GM21526 (cell line): ENCODE results near the gene ZMIZ1.

Experiments used
- ATAC-seq: cut with Tn5 transposase; IDR thresholded peaks from one replicate; pipeline ENCODE4 v1.9.1; 2021; ENCODE audit warnings: moderate library complexity; ENCODE audit not compliant: unreplicated experiment, low FRiP score

Gene ZMIZ1

DNA sequence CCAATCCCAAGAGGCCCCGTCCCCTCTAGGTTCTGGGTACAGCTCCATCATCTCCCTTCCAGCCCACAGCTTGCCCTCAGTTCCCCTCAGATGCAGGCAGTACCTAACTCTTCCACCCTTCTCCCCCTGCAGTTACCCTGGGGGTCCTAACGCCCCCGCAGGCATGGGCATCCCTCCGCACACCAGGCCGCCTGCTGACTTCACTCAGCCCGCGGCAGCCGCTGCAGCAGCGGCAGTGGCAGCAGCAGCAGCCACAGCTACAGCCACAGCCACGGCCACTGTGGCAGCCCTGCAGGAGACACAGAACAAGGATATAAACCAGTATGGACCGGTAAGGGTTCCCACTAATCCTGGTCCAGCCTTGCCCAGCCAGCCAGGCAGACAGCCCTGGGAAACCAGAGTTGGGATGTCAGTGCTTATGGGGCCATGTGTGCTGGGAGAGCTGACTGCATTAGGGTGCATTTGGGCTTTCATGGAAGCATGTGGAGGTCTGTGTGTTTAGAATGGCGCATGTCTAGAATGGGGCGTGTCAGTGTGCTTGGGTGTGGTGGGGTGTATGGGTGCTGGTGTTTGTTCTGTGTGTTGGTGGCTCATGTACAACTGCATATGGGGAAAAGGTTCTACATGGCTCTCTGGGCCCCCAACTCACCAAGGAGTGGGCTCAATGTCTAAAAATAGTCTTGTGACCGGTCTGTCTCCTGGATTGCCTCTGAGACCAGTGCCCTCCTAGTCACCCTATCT, 223.4 kb downstream of the ZMIZ1 start:
- no peak for ATAC-seq

DNA sequence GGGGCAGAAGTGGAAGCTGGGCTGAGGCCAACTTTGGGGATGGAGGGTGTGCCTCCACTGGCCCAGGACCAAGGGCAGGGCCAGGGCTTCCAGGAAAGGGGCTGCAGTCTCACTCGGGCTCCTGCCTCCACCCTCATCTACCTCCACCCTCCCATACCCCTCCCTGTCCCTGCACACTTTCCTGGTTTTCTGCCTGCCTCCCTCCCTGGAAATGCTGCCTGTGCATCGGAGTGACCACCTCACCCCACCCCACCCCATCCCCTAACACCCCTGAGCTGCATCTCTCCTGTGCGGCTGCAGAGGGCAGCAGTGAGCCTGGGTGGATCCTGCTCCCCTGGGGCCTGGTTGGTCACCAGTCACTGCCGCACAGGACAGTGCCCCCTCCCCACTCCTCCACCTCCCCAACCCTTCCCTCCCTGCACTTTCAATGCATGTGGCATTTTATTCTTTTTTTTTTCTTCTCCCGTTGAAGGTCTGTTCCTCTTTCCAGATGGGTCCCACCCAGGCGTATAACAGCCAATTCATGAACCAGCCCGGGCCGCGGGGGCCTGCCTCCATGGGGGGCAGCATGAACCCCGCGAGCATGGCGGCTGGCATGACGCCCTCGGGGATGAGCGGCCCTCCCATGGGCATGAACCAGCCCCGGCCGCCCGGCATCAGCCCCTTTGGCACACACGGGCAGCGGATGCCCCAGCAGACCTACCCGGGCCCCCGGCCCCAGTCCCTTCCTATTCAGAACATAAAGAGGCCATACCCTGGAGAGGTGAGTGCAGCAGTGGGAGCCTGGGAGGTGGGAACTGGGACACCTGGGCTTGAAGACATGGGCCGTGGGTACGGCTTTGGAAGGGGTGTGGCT, 224.4 kb downstream of the ZMIZ1 start:
- no peak for ATAC-seq

DNA sequence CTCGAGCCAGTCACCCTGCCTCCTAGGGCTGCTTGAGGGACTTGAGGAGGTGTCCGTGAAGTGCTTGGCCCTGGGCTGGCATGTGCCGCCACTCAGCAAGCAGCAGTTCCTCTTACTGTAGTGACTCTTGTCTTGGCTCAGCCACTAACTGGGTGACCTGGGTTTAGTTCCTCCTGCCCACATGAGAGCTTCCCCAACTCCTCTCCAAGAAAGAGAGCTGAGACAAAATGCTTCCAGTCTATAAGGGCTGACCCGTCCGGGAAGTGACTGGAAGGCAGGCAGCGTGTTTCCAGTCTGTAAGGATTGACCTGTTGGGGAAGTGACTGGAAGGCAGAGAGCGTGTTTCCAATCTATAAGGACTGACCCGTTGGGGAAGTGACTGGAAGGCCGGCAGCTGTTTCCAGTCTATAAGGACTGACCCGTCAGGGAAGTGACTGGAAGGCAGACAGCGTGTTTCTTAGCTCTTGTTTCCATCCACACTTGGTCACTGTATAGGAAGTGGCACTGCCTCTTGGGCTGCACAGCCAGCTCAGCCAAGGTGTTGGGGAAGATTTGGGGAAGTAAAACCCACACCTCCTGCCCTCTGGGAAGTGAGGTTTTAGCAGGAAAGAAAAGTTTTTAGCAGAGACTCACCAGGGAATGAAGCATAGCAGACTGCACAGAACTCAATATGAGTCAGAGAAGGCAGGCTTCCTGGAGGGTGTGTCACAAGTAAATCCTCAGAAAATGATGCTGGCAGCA, 225.2 kb downstream of the ZMIZ1 start:
- no peak for ATAC-seq

DNA sequence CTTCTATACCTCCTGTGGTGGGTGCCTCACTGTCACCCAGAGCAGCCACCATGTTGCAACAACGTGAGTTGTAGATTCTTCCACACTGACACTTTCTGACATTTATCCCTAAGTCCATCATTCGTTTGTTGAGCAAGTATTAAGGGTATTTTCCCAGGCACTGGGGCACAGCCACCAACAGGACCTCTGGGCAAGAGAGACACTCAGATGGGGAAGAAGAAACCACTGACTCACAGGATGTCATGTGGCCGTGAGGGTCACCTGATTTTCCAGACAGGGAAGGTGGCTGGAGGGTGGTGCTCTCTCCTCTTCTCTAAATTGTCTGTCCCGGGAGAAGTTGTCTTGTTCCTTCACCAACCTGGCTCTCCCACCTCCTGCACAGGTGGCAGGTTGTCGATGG, 226.8 kb downstream of the ZMIZ1 start:
- ATAC-seq = no peak

DNA sequence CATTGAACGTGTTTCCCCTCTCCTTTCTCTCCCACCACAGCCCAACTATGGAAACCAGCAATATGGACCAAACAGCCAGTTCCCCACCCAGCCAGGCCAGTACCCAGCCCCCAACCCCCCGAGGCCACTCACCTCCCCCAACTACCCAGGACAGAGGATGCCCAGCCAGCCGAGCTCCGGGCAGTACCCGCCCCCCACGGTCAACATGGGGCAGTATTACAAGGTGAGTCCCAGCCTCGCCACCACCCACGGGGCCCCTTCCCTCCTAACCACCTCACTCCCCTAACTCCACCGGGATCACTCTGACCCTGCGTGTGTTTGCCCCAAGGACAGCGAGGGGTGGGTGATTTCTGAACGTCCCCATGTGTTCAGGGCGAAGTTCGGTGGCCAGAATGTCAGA, 227.7 kb downstream of the ZMIZ1 start:
- no peak for ATAC-seq

DNA sequence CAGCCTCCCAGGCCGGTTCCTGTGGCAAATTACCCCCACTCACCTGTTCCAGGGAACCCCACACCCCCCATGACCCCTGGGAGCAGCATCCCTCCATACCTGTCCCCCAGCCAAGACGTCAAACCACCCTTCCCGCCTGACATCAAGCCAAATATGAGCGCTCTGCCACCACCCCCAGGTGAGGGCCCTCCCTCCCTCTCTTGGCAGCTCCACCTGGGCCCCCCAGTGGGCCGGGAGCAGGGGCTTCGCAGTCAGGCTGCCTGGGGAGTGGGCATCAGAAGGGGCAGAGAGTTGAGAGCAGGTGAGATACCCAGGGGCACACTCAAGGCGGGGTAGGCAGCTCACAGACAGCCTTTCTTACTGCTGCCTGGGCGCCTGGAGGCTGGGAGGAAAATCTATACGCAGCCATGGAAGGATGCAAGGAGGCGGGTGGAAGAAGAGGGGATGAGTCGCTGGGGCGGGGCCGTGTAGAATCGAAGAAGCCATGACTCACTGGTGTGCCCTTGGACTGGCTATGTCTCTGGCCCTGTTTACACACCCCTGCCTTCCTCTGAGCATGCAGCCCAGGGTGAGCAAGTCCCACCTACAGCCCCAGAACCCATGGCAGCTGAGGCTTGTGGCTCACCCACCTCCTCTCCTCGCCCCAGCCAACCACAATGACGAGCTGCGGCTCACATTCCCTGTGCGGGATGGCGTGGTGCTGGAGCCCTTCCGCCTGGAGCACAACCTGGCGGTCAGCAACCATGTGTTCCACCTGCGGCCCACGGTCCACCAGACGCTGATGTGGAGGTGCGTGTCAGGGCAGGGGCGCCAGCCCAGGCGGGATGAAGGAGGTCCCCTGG, 229.9 kb downstream of the ZMIZ1 start:
- no peak for ATAC-seq

DNA sequence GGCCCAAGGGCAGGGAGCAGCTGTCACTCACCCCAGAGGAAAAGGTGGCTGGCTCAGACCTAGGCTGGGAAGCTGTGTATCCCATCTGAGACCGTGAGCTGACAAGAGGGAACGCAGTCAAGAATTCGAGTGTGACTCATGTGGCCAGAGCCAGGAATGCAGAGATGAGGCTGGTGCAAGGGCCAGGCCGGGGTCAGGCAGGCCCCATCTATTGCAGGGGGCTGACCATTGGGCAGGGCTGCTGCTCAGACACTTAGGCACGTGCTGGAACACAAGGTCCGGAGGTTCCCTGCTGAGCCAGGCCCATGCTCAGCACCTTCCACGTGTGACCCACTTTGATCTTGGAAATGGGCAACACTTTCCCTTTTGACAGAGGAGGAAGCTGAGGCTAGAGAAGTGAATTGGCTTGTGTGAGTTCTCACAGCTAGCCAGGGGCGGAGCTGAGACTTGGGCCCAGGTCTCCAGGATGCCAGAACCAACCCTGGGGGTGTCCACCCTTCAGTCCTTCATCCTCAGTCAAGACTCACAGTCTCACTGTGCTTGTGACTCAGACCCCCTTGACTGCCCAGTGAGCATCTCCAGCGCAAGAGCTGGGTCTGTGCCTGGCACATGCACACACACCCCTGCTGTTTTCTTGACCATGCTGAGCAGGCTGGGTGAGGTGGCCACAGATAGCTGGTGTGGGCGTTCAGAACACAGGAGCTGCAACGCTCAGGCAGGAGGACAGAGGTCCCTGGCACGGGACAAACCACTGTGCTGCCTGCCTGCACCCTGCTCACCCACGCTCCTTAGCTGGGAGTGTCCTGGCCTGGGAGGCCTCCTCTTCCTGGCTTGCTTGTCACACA, 230.9 kb downstream of the ZMIZ1 start:
- no peak for ATAC-seq

DNA sequence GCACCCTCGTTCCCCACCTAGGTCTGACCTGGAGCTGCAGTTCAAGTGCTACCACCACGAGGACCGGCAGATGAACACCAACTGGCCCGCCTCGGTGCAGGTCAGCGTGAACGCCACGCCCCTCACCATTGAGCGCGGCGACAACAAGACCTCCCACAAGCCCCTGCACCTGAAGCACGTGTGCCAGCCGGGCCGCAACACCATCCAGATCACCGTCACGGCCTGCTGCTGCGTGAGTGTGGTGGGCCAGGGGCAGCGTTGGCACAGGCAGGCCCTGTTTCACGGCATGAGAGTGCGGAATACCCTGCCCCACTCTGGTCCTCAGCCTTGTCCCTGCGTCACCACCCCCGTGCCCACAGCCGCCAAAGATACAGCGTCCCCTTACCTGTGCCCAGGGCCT, 231.9 kb downstream of the ZMIZ1 start:
- no peak for ATAC-seq

DNA sequence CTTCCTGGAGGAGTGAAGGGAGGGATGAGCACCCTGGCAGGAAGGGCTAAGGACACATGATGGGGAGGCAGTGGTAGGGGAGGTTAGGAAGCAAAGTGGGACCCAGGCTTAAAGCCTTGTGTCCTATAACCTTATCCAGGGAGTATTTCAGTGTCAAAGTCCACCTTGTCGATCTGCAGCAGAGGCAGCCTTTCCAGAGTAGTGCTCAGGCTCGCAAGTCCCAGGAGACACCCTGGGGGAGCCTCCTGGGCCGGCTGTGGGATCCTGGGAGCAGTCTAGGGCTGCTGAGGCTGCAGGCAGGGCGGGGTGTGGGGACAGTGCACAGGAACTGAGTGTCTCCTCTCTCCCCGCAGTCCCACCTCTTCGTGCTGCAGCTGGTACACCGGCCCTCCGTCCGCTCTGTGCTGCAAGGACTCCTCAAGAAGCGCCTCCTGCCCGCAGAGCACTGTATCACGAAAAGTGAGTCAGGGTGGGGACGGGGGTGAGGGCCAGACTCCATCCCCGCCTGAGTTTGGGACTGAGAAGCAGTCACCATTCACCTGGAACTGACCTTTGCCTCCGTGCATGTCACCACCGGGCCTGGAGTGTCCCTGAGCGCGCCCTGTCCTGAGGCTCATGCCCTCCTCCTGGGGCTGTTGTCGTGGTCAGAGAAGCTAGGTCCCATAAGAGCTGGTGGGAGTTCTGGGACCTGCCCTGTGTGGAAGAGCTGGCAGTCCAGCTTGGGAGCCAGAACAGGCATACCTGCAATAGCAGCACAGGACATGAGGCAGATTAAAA, 233.2 kb downstream of the ZMIZ1 start:
- ATAC-seq = no peak

DNA sequence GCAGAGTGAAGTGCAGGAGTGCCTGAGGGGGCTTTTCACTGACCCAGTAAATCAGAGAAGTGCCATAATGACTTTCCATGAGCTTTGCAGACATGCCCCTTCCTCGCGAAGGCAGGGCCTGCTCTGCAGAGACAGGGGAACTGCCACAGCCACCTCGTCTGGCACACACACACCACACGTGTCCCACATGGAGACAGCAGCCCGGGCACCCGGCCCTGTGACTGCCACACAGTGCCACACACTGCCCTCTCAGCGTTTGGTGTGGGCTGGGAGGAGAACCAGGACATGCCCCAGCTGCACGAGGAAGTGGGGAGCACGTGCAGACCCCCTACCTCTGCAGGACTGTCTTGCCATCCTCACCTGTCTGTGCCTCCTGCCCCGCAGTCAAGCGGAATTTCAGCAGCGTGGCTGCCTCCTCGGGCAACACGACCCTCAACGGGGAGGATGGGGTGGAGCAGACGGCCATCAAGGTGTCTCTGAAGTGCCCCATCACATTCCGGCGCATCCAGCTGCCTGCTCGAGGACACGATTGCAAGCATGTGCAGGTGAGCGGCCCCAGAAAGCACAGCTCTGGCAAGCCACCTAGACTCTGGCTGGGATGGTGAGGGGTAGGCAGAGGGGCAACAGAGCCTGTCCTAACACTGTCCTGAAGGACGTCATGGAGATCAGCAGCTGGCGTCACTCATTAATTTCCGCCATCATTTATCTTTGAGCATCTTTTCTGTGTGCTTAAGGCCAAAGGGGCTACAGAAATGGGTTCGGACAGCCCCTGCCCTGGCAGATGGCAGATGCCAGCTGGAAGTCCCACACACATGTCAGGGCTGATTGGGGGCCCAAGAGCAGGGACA, 235.1 kb downstream of the ZMIZ1 start:
- ATAC-seq = no peak

DNA sequence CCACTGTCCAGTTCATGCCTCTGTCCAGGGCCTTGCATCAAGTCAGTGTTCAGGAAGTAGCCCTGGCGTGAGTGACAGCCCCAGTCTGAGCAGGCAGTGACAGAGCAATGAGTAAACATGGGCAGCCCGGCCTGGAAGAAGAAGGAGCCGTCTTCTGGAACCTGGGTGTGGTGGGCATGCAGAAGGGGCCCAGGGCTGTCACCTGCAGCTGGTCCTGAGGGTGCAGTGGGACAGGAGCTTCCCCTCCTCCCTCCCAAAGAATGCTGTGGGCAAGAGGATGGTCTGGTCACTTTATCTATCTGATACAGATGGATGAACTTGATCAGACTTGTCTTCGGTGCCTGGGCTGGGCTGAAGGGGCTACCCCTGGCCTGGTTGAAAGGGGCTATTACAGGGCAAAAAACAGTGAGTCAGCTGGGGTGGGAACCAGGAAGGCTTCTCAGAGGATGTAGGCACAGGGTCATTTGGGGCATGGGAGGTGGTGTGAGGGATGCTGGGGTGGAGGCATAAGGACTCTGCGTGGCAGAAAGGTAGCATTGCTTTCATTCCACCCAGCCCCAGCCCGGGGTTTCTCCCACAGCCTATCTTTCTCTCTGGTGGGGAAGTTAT, 235.8 kb downstream of the ZMIZ1 start:
- no peak for ATAC-seq

DNA sequence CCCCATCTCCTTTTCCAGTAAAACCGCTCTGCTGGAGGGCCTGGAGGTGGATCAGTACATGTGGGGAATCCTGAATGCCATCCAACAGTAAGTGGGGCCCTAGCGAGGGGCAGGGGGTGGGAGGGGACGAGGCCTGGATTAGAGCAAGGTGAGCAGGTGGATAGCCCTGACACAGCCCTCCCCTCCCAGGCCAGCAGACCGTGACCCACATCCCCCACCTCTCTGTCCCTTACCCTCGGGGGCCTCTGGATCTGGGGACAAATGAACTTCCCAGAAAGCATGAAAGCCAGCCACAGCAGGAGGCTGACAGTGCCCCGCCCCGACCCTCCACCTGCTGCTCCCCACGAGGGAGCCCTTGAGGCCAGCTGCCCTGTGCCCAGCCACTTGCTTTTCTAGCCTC, 236.7 kb downstream of the ZMIZ1 start:
- ATAC-seq = no peak

DNA sequence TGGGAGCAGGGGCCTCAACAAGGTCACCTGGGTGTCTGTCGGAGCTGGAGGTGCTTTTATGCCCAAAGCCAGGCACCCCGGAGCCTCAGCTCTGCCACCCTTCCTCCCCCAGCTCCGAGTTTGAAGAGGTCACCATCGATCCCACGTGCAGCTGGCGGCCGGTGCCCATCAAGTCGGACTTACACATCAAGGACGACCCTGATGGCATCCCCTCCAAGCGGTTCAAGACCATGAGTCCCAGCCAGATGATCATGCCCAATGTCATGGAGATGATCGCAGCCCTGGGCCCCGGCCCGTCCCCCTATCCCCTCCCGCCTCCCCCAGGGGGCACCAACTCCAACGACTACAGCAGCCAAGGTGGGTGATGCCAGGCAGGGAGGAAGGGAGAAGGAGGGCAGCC, 237.2 kb downstream of the ZMIZ1 start:
- ATAC-seq = no peak

DNA sequence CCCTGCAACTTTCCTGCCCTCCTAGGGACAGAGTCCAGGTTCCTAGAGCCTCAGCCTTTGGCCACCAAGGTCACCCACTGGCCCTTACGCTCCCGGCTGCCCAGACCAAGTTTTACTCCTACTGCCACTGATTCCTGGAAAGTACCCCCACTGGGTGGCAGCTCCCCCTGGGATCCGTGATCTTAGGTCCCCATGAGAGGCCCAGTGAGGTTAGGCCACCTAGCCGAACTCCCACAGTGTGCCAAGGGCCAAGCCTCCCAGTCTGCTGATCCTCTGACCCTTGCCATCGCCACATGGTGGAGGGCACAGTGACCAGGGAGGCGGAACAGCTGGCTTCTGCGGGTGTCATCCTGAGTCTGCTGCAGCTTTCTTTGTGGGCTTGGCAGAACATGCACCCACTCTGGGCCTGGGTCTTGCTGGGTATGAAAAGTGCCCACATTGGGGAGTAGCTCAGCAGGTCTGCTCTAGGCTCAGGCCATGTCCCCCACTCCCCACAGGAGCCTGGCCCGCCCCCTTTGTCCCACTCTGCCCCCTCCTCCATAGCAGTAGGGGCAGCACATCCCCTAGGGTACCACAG, 238.0 kb downstream of the ZMIZ1 start:
- ATAC-seq = no peak

DNA sequence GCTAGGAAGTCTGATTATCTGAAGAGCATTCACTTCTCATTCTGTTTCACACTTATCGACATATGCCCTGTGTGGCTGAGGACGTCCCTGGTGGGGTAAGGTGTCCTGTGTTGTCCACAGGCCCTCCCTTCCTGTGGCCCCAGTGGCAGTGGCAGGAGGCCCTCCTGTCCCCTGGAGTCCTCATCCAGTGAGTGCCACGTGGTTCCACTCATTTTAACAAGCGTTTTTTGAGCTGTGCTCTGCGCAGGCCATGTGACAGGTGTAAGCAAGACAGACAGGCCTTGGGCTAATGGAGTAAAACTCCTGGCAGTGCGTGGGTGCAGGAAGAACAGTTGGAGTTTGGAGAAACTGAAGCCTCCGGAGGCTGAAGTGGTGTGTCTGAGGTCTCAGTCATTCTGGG, 239.2 kb downstream of the ZMIZ1 start:
- ATAC-seq = no peak

DNA sequence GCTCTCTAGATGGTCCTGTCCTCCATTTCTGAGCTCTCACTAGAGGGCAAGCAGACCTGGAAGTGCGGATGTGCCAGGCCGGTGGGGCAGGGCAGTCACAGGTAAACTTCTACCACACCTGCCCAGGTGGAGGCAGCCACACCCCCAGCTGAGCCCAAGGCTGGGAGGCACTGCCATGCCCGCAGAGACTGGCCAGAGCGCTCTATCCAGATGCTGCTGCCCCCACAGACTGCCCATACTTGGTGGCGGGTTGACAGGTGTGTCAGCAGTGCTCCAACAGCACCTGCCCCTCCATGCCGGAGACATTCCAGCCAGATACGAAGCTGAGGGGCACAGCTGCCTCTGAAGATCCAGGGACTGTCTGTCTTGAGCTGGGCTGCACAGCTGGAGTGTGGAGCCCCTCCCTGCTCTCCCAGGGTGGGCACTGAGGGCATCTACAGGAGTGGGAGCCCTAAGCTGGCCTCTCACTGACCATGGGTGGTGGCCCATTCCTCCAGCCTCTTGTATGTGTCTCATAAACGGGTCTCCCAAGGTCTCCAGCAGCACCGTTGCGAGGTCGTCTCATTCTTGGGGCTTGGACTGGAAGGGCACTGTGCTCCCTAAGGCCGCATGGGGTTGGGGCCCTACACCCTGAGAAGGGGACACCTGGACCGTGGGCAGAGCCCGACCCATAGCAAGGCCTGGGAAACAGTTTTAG, 240.4 kb downstream of the ZMIZ1 start:
- no peak for ATAC-seq
